VCaP (cell line): Measurements from ENCODE around the gene KCNA3.
A peak's percentile ranks its signal among the peaks of the same experiment; 100 is the strongest.

ENCODE experiments used
- H3K27ac ChIP-seq: fragments of 450-650 bp; 2 replicates; pipeline ENCODE4 v1.5.1; 2017
- TF ChIP-seq, protein P1 (sequence below): fragments of 450-650 bp; conservative IDR thresholded peaks from 2 replicates; pipeline ENCODE4 v1.5.1; 2017; ENCODE audit warnings: mild to moderate bottlenecking, moderate library complexity

Gene KCNA3

DNA sequence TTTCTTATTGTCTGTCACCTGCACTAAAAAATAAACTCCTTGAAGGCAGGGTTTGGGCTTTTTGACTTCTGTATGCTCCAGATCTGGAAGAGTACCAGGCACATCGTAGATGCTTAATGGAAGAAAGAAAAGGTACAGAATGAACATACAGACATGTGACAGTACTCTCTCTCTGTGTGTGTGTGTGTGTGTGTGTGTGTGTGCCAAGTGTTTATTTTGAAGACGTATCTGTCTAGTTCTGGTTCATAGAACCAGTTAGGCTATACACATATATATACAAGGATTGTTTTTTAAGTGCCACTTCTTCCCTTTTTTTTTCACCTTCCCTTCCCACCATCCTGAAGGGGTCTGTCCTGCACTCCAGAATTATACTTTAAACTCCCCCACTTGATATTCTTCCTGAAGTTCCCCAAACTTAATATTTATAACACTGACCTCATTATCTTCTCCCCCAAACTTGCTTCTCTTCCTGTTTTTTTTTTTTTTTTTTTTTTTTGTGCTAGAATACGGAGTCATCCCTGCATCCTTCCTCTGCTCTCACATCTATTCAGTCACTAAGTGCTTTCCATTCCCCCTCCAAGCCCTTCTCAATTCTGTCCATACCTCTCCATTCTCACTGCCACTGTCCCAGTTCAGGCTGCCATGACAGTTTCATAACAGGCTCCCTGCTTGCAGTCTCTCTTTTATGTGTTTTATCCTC is 5.4 kb upstream of the KCNA3 start:
- TF ChIP-seq, protein P1, sequence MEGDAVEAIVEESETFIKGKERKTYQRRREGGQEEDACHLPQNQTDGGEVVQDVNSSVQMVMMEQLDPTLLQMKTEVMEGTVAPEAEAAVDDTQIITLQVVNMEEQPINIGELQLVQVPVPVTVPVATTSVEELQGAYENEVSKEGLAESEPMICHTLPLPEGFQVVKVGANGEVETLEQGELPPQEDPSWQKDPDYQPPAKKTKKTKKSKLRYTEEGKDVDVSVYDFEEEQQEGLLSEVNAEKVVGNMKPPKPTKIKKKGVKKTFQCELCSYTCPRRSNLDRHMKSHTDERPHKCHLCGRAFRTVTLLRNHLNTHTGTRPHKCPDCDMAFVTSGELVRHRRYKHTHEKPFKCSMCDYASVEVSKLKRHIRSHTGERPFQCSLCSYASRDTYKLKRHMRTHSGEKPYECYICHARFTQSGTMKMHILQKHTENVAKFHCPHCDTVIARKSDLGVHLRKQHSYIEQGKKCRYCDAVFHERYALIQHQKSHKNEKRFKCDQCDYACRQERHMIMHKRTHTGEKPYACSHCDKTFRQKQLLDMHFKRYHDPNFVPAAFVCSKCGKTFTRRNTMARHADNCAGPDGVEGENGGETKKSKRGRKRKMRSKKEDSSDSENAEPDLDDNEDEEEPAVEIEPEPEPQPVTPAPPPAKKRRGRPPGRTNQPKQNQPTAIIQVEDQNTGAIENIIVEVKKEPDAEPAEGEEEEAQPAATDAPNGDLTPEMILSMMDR = no peak
- no peak overlapping the region for H3K27ac ChIP-seq

GRCh38 chr1:110677526-110677925 is 2.8 kb upstream of the KCNA3 start:
- peak overlapping the region; percentile 10; the same call in 1 of the 2 replicates for H3K27ac ChIP-seq
- TF ChIP-seq, protein P1 = no peak

DNA sequence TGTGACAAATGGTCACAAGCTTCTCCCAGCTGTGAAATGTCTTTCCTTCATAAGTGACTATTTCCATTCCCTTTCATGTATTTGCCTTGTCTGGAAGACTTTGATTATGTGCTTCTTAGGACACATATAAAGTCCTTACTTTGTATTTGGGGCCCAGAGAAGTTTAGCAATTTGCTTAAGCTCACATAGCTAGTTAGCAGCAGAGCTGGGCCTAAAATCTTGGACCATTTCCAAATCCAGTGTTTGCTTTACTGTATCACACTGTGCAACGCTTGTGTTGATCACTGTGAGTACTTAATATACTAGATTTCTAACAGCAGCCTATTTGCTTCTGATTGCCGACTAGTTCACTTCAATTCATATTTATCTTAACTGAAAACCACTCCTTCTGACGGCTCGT is 2.2 kb upstream of the KCNA3 start:
- H3K27ac ChIP-seq = peak overlapping the region; percentile 10; the same call in 1 of the 2 replicates
- TF ChIP-seq, protein P1 = no peak

GRCh38 chr1:110675060-110675791 is 486 bp upstream of the KCNA3 start:
- TF ChIP-seq, protein P1 = no peak
- no peak overlapping the region for H3K27ac ChIP-seq

DNA sequence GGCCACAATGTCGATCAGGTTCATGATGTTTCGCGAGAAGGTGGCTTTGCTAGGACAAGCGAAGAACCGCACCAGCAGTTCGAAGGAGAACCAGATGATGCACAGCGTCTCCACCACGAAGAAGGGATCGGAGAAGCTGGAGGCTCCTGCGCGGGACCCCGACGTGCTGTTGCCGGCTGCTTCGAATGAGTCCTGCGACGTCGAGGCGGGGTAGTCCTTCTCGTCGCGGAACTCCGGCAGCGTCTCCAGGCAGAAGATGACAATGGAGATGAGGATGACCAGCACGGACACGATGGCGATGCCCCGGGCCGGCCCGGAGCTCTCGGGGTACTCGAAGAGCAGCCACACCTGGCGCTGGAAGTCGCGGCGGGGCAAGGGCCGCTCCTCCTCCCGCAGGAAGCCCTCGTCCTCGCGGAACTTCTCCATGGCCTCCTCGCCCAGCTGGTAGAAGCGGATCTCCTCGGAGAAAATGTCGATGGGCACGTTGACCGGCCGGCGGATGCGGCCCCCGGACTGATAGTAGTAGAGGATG is 869 bp downstream of the KCNA3 start:
- H3K27ac ChIP-seq = no peak overlapping the region
- TF ChIP-seq, protein P1 = no peak

- TF ChIP-seq, protein P1 = no peak
- no peak overlapping the region for H3K27ac ChIP-seq
These were observed 1.5 kb downstream of the KCNA3 start for GRCh38 chr1:110673197-110673701.

- H3K27ac ChIP-seq = no peak overlapping the region
- TF ChIP-seq, protein P1 = no peak
These were observed 2.0 kb downstream of the KCNA3 start for GRCh38 chr1:110672753-110673108.
